Neural progenitor cell (in vitro differentiated cells): ENCODE results near the gene ERC2.

ENCODE experiments used
- EZH2phosphoT487 ChIP-seq: fragments of 200-600 bp; sonication (generic); IDR thresholded peaks from 2 replicates; pipeline ENCODE4 v1.6.1; 2017; ENCODE audit warnings: antibody characterized with exemption
- TF ChIP-seq, protein P1 (sequence below): fragments of 200-600 bp; sonication (generic); IDR thresholded peaks from 2 replicates; pipeline ENCODE4 v1.5.1; 2017; ENCODE audit warnings: antibody characterized with exemption, mild to moderate bottlenecking

DNA sequence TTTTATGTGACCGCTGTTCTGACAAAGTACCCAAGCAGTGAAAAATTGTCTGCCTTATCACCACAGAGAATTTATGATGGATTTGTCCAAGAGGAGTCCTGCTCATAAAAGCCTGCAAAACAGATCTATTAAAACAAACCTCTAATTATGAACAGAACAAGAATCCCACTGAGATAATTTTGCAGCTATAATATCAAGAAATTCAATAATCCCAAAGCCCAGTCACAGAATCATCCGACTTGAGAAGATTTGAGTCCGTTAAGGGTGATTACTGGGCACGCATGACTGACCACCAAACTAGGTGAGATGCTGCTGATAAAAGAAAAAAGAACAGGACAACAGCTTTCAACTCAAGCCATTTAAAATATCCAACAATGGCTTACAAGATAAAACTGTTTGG is 750.2 kb downstream of the ERC2 start:
- TF ChIP-seq, protein P1, sequence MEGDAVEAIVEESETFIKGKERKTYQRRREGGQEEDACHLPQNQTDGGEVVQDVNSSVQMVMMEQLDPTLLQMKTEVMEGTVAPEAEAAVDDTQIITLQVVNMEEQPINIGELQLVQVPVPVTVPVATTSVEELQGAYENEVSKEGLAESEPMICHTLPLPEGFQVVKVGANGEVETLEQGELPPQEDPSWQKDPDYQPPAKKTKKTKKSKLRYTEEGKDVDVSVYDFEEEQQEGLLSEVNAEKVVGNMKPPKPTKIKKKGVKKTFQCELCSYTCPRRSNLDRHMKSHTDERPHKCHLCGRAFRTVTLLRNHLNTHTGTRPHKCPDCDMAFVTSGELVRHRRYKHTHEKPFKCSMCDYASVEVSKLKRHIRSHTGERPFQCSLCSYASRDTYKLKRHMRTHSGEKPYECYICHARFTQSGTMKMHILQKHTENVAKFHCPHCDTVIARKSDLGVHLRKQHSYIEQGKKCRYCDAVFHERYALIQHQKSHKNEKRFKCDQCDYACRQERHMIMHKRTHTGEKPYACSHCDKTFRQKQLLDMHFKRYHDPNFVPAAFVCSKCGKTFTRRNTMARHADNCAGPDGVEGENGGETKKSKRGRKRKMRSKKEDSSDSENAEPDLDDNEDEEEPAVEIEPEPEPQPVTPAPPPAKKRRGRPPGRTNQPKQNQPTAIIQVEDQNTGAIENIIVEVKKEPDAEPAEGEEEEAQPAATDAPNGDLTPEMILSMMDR, result no peak
- no peak for TF ChIP-seq EZH2phosphoT487
